AG09319 (cell line): ENCODE data around the gene LRRC2.

Experiments used
- DNase-seq: peaks from one replicate; pipeline ENCODE4 v3.0.0-alpha.2; 2010; ENCODE audit warnings: low read depth; ENCODE audit errors: extremely low read depth
- CTCF ChIP-seq: IDR thresholded peaks from 2 replicates; pipeline ENCODE4 v1.5.1; 2011; ENCODE audit warnings: low read depth, mild to moderate bottlenecking, inconsistent platforms, low read length, moderate library complexity

LRRC2 gene

GRCh38 chr3:46561511-46561910 is 4.6 kb downstream of the LRRC2 start:
- DNase-seq = no peak
- TF ChIP-seq CTCF = no peak

- TF ChIP-seq CTCF = no peak
- no peak for DNase-seq
These were observed 6.9 kb downstream of the LRRC2 start for GRCh38 chr3:46559091-46559704.

GRCh38 chr3:46558184-46559043 is 7.7 kb downstream of the LRRC2 start:
- DNase-seq = no peak
- peak; percentile 42 for TF ChIP-seq CTCF

GRCh38 chr3:46557814-46558183 is 8.3 kb downstream of the LRRC2 start:
- DNase-seq = no peak
- no peak for TF ChIP-seq CTCF

- DNase-seq = no peak
- TF ChIP-seq CTCF = no peak
These were observed 12.9 kb downstream of the LRRC2 start for GRCh38 chr3:46553154-46553553.

GRCh38 chr3:46552538-46552937 is 13.6 kb downstream of the LRRC2 start:
- TF ChIP-seq CTCF = no peak
- DNase-seq = no peak

GRCh38 chr3:46551615-46552014 is 14.5 kb downstream of the LRRC2 start:
- no peak for TF ChIP-seq CTCF
- no peak for DNase-seq
